OCI-LY3 (cell line): ENCODE measurements around the gene FAM135A.

Source experiments
- H2AFZ ChIP-seq: fragments of 200-600, 300-600 bp; shearing (Covaris generic); 2 replicates; pipeline ENCODE4 v1.6.0; 2014; ENCODE audit warnings: antibody characterized with exemption, low read depth, low read length
- H3K27ac ChIP-seq: fragments of 200-600, 300-600 bp; sonication (generic); 2 replicates; pipeline ENCODE4 v1.5.1; 2014; ENCODE audit warnings: mild to moderate bottlenecking, low read length, moderate library complexity, mixed read lengths
- H3K27me3 ChIP-seq: fragments of 200-600, 300-600 bp; sonication (generic); 2 replicates; pipeline ENCODE4 v1.6.1; 2014; ENCODE audit warnings: low read depth, low read length, mixed read lengths
- H3K36me3 ChIP-seq: fragments of 200-600, 300-600 bp; sonication (generic); replicated peaks from 2 replicates; pipeline ENCODE3; 2014; ENCODE audit warnings: low read depth, low read length, mixed read lengths
- H3K4me1 ChIP-seq: fragments of 300-600, 200-600 bp; sonication (generic); 2 replicates; pipeline ENCODE4 v1.6.1; 2014; ENCODE audit warnings: low read length, mixed read lengths
- H3K4me2 ChIP-seq: fragments of 200-600, 300-600 bp; sonication (generic); 2 replicates; pipeline ENCODE4 v1.6.1; 2014; ENCODE audit warnings: low read length, mixed read lengths
- H3K4me3 ChIP-seq: fragments of 300-600, 200-600 bp; sonication (generic); 2 replicates; pipeline ENCODE4 v1.5.1; 2014; ENCODE audit warnings: antibody characterized with exemption, mild to moderate bottlenecking, low read length, moderate library complexity
- H3K79me2 ChIP-seq: fragments of 300-600, 200-600 bp; shearing (Covaris generic); 2 replicates; pipeline ENCODE4 v1.6.1; 2014; ENCODE audit warnings: mild to moderate bottlenecking, low read length, mixed read lengths
- H3K9ac ChIP-seq: fragments of 300-600, 200-600 bp; shearing (Covaris generic); 2 replicates; pipeline ENCODE4 v1.6.0; 2014; ENCODE audit warnings: mild to moderate bottlenecking, low read length, moderate library complexity
- H3K9me3 ChIP-seq: fragments of 200-600, 300-600 bp; shearing (Covaris generic); 2 replicates; pipeline ENCODE4 v1.6.1; 2014; ENCODE audit warnings: low read length, mixed read lengths; ENCODE audit not compliant: insufficient read depth
- H4K20me1 ChIP-seq: fragments of 200-600, 300-600 bp; sonication (generic); 2 replicates; pipeline ENCODE4 v1.6.1; 2016; ENCODE audit warnings: low read length, mixed read lengths; ENCODE audit not compliant: insufficient read depth
- CTCF ChIP-seq: fragments of 200-600, 300-600 bp; sonication (generic); IDR thresholded peaks from 2 replicates; pipeline ENCODE4 v1.5.1; 2014; ENCODE audit warnings: antibody characterized with exemption, low read length, low read depth
- EZH2phosphoT487 ChIP-seq: fragments of 200-600 bp; shearing (Covaris generic); IDR thresholded peaks from 2 replicates; pipeline ENCODE4 v1.6.1; 2018; ENCODE audit warnings: antibody characterized with exemption, mixed run types, low read depth

The FAM135A gene

GRCh38 chr6:70409216-70409615, 4.1 kb upstream of the FAM135A start:
- no peaks in the 10 kb centered on the region for H3K27me3 ChIP-seq
- H4K20me1 ChIP-seq, result no peaks in the 10 kb centered on the region
- no peaks in the 10 kb centered on the region for H3K9me3 ChIP-seq
- H3K9ac ChIP-seq, result no peak overlapping the region
- peaks cover 11% of the 10 kb centered on the region for H3K79me2 ChIP-seq
- TF ChIP-seq CTCF, result no peak
- TF ChIP-seq EZH2phosphoT487, result no peak
- H2AFZ ChIP-seq, result no peak overlapping the region
- H3K4me1 ChIP-seq, result no peaks in the 10 kb centered on the region
- H3K4me3 ChIP-seq, result no peak overlapping the region
- H3K36me3 ChIP-seq, result no peaks in the 10 kb centered on the region
- no peak overlapping the region for H3K27ac ChIP-seq
- H3K4me2 ChIP-seq, result no peak overlapping the region

DNA sequence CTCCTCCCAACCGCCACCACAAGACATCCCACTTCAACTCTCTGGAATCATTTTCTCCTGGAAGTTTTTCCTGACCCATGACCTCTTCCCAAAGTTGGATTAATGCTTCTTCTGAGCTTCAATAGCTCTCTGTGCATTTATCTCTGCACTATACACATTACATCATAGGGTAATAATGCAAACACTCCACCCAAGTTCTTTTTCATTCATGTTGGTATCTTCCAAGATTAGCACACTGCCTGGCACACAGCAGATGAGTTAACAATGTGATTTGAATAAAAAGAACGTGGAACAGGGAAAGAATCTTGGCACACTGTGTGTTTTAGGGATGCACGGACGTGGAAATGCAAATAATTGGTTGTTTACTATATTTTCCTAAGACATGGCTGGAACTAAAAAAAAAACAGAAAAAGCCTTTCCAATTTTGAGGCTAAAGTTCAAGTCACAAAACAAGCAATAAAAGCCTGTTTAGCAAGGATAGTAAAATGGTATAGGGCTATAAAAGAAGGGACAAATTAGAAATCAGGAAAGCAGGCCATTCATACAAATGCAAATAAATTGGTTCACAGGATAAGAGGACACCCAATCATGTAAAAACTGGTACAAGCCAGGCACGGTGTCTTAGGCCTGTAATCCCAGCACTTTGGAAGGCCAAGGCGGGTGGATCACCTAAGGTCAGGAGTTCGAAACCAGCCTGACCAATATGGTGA, 1.6 kb upstream of the FAM135A start:
- no peaks in the 10 kb centered on the region for H3K9me3 ChIP-seq
- no peak overlapping the region for H2AFZ ChIP-seq
- H3K36me3 ChIP-seq, result peaks cover 4% of the 10 kb centered on the region
- H3K27ac ChIP-seq, result no peak overlapping the region
- H3K79me2 ChIP-seq, result peaks cover 36% of the 10 kb centered on the region
- H3K27me3 ChIP-seq, result no peaks in the 10 kb centered on the region
- no peak overlapping the region for H3K9ac ChIP-seq
- 0 out of 2 replicates have a peak, but pooled peaks cover 10% of the 10 kb centered on the region for H4K20me1 ChIP-seq
- H3K4me1 ChIP-seq, result peaks cover 12% of the 10 kb centered on the region
- H3K4me2 ChIP-seq, result no peak overlapping the region
- no peak overlapping the region for H3K4me3 ChIP-seq
- TF ChIP-seq EZH2phosphoT487, result no peak
- no peak for TF ChIP-seq CTCF

GRCh38 chr6:70412252-70413113, 825 bp upstream of the FAM135A start:
- TF ChIP-seq EZH2phosphoT487, result no peak
- no peak for TF ChIP-seq CTCF
- peak overlapping the region; percentile 82 for H3K4me3 ChIP-seq
- peak overlapping the region; percentile 70 for H3K4me2 ChIP-seq
- H4K20me1 ChIP-seq, result 0 out of 2 replicates have a peak, but pooled peaks cover 10% of the 10 kb centered on the region
- peak overlapping the region; percentile 80 for H3K9ac ChIP-seq
- peaks cover 4% of the 10 kb centered on the region for H3K36me3 ChIP-seq
- peaks cover 42% of the 10 kb centered on the region for H3K79me2 ChIP-seq
- H2AFZ ChIP-seq, result peak overlapping the region; percentile 92
- no peaks in the 10 kb centered on the region for H3K27me3 ChIP-seq
- H3K27ac ChIP-seq, result peak overlapping the region; percentile 26
- H3K4me1 ChIP-seq, result peaks cover 12% of the 10 kb centered on the region
- no peaks in the 10 kb centered on the region for H3K9me3 ChIP-seq

DNA sequence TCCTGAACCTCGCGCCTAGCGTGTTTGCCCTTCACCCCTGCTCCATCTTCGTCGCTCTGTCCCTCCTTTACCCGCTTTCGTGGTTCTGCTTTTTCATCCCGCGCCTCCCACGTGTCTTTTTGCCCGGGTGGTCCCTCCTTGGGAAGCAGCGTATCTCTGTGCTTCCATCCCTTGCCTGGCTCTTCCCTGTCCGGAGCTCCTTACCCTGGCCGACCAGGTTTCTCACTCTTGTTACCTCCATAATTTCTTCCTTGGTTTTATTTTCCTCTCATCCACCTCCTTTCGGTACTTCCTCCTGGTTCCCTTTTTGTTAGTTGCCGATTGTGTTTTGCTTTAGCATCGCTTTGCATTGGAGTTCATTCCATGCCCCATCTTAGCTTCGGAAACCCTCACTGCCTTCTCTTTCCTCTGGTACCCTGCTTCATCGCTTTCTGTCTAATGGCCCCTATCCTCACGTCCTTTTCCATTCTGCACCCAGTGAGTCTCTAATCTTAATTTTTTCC, 735 bp downstream of the FAM135A start:
- peak overlapping the region; percentile 92 for H2AFZ ChIP-seq
- TF ChIP-seq CTCF (no peak), EZH2phosphoT487 (no peak)
- H4K20me1 ChIP-seq, result 0 out of 2 replicates have a peak, but pooled peaks cover 10% of the 10 kb centered on the region
- peaks cover 14% of the 10 kb centered on the region for H3K36me3 ChIP-seq
- H3K4me3 ChIP-seq, result peak overlapping the region; percentile 82
- H3K4me1 ChIP-seq, result peaks cover 12% of the 10 kb centered on the region
- no peaks in the 10 kb centered on the region for H3K9me3 ChIP-seq
- H3K27ac ChIP-seq, result peak overlapping the region; percentile 48
- H3K9ac ChIP-seq, result peak overlapping the region; percentile 80
- peak overlapping the region; percentile 70 for H3K4me2 ChIP-seq
- no peaks in the 10 kb centered on the region for H3K27me3 ChIP-seq
- H3K79me2 ChIP-seq, result peaks cover 58% of the 10 kb centered on the region
